Common myeloid progenitor, CD34-positive (primary cell): ENCODE results near the gene GRID2.

Source experiments
- CTCF ChIA-PET: fragments of 350-600 bp; sonication (Branson Sonifier 250); formaldehyde crosslinking; loops from one replicate; lab custom pipeline; 2021; ENCODE audit warnings: antibody characterized with exemption; lab: Charles Lee
- POLR2A ChIA-PET: fragments of 350-600 bp; sonication (Branson Sonifier 250); formaldehyde crosslinking; loops from one replicate; lab custom pipeline; 2021; ENCODE audit warnings: antibody characterized with exemption; lab: Charles Lee
- DNase-seq, 3 donors: peaks; one replicate each; pipeline versions ENCODE4 v3.0.0 to v3.0.0-alpha.2; 2013
- H3K27ac ChIP-seq, 2 experiments: 1 replicate in 1 of 2; 2 replicates in 1 of 2; pipeline ENCODE4 v1.7.0; 2013; ENCODE audit warnings: inconsistent platforms in 2 of 2, low read length in 2 of 2, mild to moderate bottlenecking in 2 of 2, low read depth in 1 of 2, moderate library complexity in 1 of 2; ENCODE audit not compliant: severe bottlenecking in 2 of 2, insufficient read depth in 1 of 2, poor library complexity in 1 of 2
- H3K27me3 ChIP-seq, 5 experiments: replicated peaks in 2 of 5; 1 replicate in 3 of 5; 2 replicates in 2 of 5; pipeline versions ENCODE4 v1.6.1 to v1.7.0; 2013; ENCODE audit warnings: low read length in 4 of 5, mild to moderate bottlenecking in 2 of 5, moderate library complexity in 2 of 5, inconsistent platforms in 1 of 5; ENCODE audit not compliant: insufficient read depth in 5 of 5, control insufficient read depth in 4 of 5
- H3K36me3 ChIP-seq, 4 experiments: 1 replicate in 2 of 4; 2 replicates in 2 of 4; pipeline versions ENCODE4 v1.6.1 to v1.7.0; 2013; ENCODE audit warnings: low read length in 3 of 4, control low read depth in 1 of 4, mild to moderate bottlenecking in 1 of 4; ENCODE audit not compliant: control insufficient read depth in 4 of 4, insufficient read depth in 4 of 4
- H3K4me1 ChIP-seq, 4 experiments: 1 replicate in 3 of 4; 2 replicates in 1 of 4; pipeline versions ENCODE4 v1.6.1 to v1.7.1; 2013; ENCODE audit warnings: low read length in 3 of 4, mild to moderate bottlenecking in 3 of 4, control low read depth in 1 of 4, inconsistent platforms in 1 of 4, moderate library complexity in 1 of 4; ENCODE audit not compliant: control insufficient read depth in 4 of 4, insufficient read depth in 4 of 4; ENCODE audit errors: control extremely low read depth in 1 of 4
- H3K4me3 ChIP-seq, 7 experiments: 1 replicate in 4 of 7; 2 replicates in 3 of 7; pipeline versions ENCODE4 v1.5.1 to v1.7.0; 2013; ENCODE audit warnings: mild to moderate bottlenecking in 7 of 7, low read length in 6 of 7, moderate library complexity in 6 of 7, inconsistent platforms in 2 of 7, low read depth in 2 of 7, control low read depth in 1 of 7; ENCODE audit not compliant: insufficient read depth in 4 of 7, control insufficient read depth in 1 of 7; ENCODE audit errors: extremely low read depth in 1 of 7
- H3K9me3 ChIP-seq, 5 experiments: 1 replicate in 4 of 5; 2 replicates in 1 of 5; pipeline versions ENCODE4 v1.6.1 to v1.7.1; 2013; ENCODE audit warnings: low read length in 4 of 5, mild to moderate bottlenecking in 2 of 5, inconsistent platforms in 1 of 5, low read depth in 1 of 5, moderate library complexity in 1 of 5; ENCODE audit not compliant: control insufficient read depth in 4 of 5, insufficient read depth in 2 of 5; ENCODE audit errors: control extremely low read depth in 1 of 5
- WGBS: methylation state at CpG from one replicate; pipeline ENCODE4 v1.1.5; 2013; ENCODE audit not compliant: insufficient coverage; 5-methylcytosine and 5-hydroxymethylcytosine counted together

GRID2 gene

GRCh38 chr4:92952426-92952825 is 648.7 kb downstream of the GRID2 start:
- WGBS: 100% methylated on average over 2 of the region's 2 CpGs
- Histone ChIP-seq H3K4me3 (no peak overlapping the region), H3K9me3 (peaks cover 0 to 1% (median 0%) of the 10 kb centered on the region in 5 experiments), H3K27ac (no peak overlapping the region), H3K4me1 (no peaks in the 10 kb centered on the region), H3K36me3 (no peaks in the 10 kb centered on the region), H3K27me3 (no peaks in the 10 kb centered on the region)
- CTCF ChIA-PET: no interaction called here
- POLR2A ChIA-PET: no interaction called here
- DNase-seq: no peak

GRCh38 chr4:92952897-92953296 is 649.1 kb downstream of the GRID2 start:
- Histone ChIP-seq H3K27me3 (no peaks in the 10 kb centered on the region), H3K9me3 (peaks cover 0 to 1% (median 0%) of the 10 kb centered on the region in 5 experiments), H3K36me3 (no peaks in the 10 kb centered on the region), H3K27ac (no peak overlapping the region), H3K4me1 (no peaks in the 10 kb centered on the region), H3K4me3 (no peak overlapping the region)
- ChIA-PET POLR2A (no interaction called here), CTCF (no interaction called here)
- DNase-seq: no peak
- 100% methylated on average over 2 of the region's 3 CpGs for WGBS

GRCh38 chr4:92953462-92953861 is 649.7 kb downstream of the GRID2 start:
- no peak for DNase-seq
- ChIA-PET POLR2A (no interaction called here), CTCF (no interaction called here)
- Histone ChIP-seq H3K27ac (no peak overlapping the region), H3K27me3 (no peaks in the 10 kb centered on the region), H3K4me3 (no peak overlapping the region), H3K36me3 (no peaks in the 10 kb centered on the region), H3K4me1 (no peaks in the 10 kb centered on the region), H3K9me3 (peaks cover 0 to 1% (median 0%) of the 10 kb centered on the region in 5 experiments)
- 100% methylated on average over 1 of the region's 3 CpGs for WGBS

DNA sequence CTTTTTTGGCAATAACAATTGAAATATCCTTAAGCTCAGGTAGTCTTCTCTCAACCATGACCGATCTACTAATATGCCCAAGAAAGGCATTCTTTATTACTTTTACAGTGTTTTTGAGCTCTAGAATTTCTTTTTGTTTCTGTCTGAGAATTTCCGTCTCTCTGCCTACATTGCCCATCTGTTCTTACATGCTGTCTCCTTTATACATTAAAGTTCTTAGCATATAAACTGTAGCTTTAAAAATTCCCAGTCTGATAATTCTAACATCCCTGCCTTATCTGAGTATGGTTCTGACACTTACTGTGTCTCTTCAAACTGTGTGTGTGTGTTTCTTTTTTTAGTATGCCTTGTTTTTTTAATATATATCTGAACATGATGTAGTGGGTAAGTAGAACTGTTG is 658.1 kb downstream of the GRID2 start:
- CTCF ChIA-PET: no interaction called here

GRCh38 chr4:92962831-92963230 is 659.1 kb downstream of the GRID2 start:
- DNase-seq: no peak
- no peaks in the 10 kb centered on the region for H3K36me3 ChIP-seq
- ChIA-PET POLR2A (no interaction called here), CTCF (no interaction called here)
- H3K4me1 ChIP-seq: no peaks in the 10 kb centered on the region
- no peaks in the 10 kb centered on the region for H3K27me3 ChIP-seq
- 100% methylated on average over 1 of the region's 2 CpGs for WGBS
- no peak overlapping the region for H3K27ac ChIP-seq
- H3K4me3 ChIP-seq: no peak overlapping the region
- no peaks in the 10 kb centered on the region for H3K9me3 ChIP-seq

More for the DNA sequence above, 658.1 kb downstream of the GRID2 start:
- H3K27me3 ChIP-seq: no peaks in the 10 kb centered on the region
- WGBS: no CpG with 5 or more reads among the region's 2 CpGs
- no peak for DNase-seq
- POLR2A ChIA-PET: interaction anchor here (0.6 kb wide), 1 partner anchor 213 kb away, joined by 3 read pairs; no protein-coding TSS in a partner anchor
- H3K36me3 ChIP-seq: no peaks in the 10 kb centered on the region
- no peaks in the 10 kb centered on the region for H3K4me1 ChIP-seq
- no peak overlapping the region for H3K4me3 ChIP-seq
- H3K27ac ChIP-seq: no peak overlapping the region
- H3K9me3 ChIP-seq: no peaks in the 10 kb centered on the region

- no peaks in the 10 kb centered on the region for H3K36me3 ChIP-seq
- WGBS: no CpG with 5 or more reads among the region's 1 CpG
- H3K4me3 ChIP-seq: no peak overlapping the region
- H3K27ac ChIP-seq: no peak overlapping the region
- H3K27me3 ChIP-seq: no peaks in the 10 kb centered on the region
- H3K9me3 ChIP-seq: no peaks in the 10 kb centered on the region
- H3K4me1 ChIP-seq: no peaks in the 10 kb centered on the region
- POLR2A ChIA-PET: no interaction called here
- no peak for DNase-seq
- CTCF ChIA-PET: no interaction called here
These were observed 664.8 kb downstream of the GRID2 start for GRCh38 chr4:92968556-92968955.

- DNase-seq: no peak
- CTCF ChIA-PET: no interaction called here
- H3K27me3 ChIP-seq: no peaks in the 10 kb centered on the region
- no CpG with 5 or more reads among the region's 1 CpG for WGBS
- H3K4me1 ChIP-seq: no peaks in the 10 kb centered on the region
- POLR2A ChIA-PET: no interaction called here
- H3K4me3 ChIP-seq: no peak overlapping the region
- H3K27ac ChIP-seq: no peak overlapping the region
- H3K9me3 ChIP-seq: no peaks in the 10 kb centered on the region
- no peaks in the 10 kb centered on the region for H3K36me3 ChIP-seq
These were observed 665.2 kb downstream of the GRID2 start for GRCh38 chr4:92968996-92969395.
